CD4-positive, alpha-beta memory T cell (primary cell): ENCODE results near the gene LPCAT1. TPM values are rescaled to one million over a fixed set of nuclear protein-coding genes. Genes with fewer than 3 reads are reported as not detected.
A peak's percentile ranks its signal among the peaks of the same experiment; 100 is the strongest.

Experiments
- CTCF ChIA-PET: fragments of 350-600 bp; sonication (Branson Sonifier 250); formaldehyde crosslinking; loops from one replicate; lab custom pipeline; 2021; ENCODE audit warnings: inconsistent platforms; ENCODE audit not compliant: partially characterized antibody; lab: Charles Lee
- POLR2A ChIA-PET: fragments of 350-600 bp; sonication (Branson Sonifier 250); formaldehyde crosslinking; loops from one replicate; lab custom pipeline; 2021; ENCODE audit not compliant: partially characterized antibody; lab: Charles Lee
- DNase-seq, 5 donors: peaks; one replicate each; pipeline versions ENCODE4 v3.0.0 to v3.0.0-alpha.2; 2020 to 2022; ENCODE audit warnings: mixed read lengths in 1 of 5
- H3K27ac ChIP-seq: one replicate; pipeline ENCODE4 v1.7.0; 2013; ENCODE audit warnings: low read depth, low read length
- H3K27me3 ChIP-seq: 2 replicates; pipeline ENCODE4 v1.7.0; 2013; ENCODE audit warnings: mild to moderate bottlenecking, low read length, moderate library complexity; ENCODE audit not compliant: insufficient read depth
- H3K36me3 ChIP-seq: 2 replicates; pipeline ENCODE4 v1.7.0; 2013; ENCODE audit warnings: mild to moderate bottlenecking, low read length, moderate library complexity; ENCODE audit not compliant: insufficient read depth
- H3K4me1 ChIP-seq: 2 replicates; pipeline ENCODE4 v1.7.0; 2013; ENCODE audit warnings: mild to moderate bottlenecking, low read length, moderate library complexity; ENCODE audit not compliant: insufficient read depth
- H3K4me3 ChIP-seq, 2 donors: one replicate each; pipeline ENCODE4 v1.7.0; 2013; ENCODE audit warnings: low read length in 2 of 2, mild to moderate bottlenecking in 1 of 2
- H3K9me3 ChIP-seq, 2 donors: one replicate each; pipeline ENCODE4 v1.7.0; 2013; ENCODE audit warnings: low read length in 2 of 2, control low read depth in 1 of 2; ENCODE audit not compliant: control insufficient read depth in 1 of 2
- H3K27ac Mint-ChIP-seq, 7 donors: one replicate each; pipeline ENCODE4 v1.8.0; 2020 to 2021; ENCODE audit warnings: mixed read lengths in 7 of 7, mild to moderate bottlenecking in 6 of 7, inconsistent platforms in 3 of 7, moderate library complexity in 3 of 7
- H3K27me3 Mint-ChIP-seq, 2 donors: one replicate each; pipeline ENCODE4 v1.8.0; 2020 to 2021; ENCODE audit warnings: mixed read lengths in 2 of 2
- H3K36me3 Mint-ChIP-seq, 2 donors: one replicate each; pipeline ENCODE4 v1.8.0; 2020 to 2021; ENCODE audit warnings: mixed read lengths in 2 of 2, inconsistent platforms in 1 of 2, mild to moderate bottlenecking in 1 of 2
- H3K4me1 Mint-ChIP-seq, 4 donors: one replicate each; pipeline ENCODE4 v1.8.0; 2020 to 2021; ENCODE audit warnings: mixed read lengths in 4 of 4, mild to moderate bottlenecking in 1 of 4
- H3K4me3 Mint-ChIP-seq, 8 donors: one replicate each; pipeline ENCODE4 v1.8.0; 2020 to 2021; ENCODE audit warnings: mixed read lengths in 8 of 8, mild to moderate bottlenecking in 7 of 8, moderate library complexity in 6 of 8, inconsistent platforms in 3 of 8
- H3K9me3 Mint-ChIP-seq, 8 donors: one replicate each; pipeline ENCODE4 v1.8.0; 2020 to 2021; ENCODE audit warnings: mixed read lengths in 8 of 8, mild to moderate bottlenecking in 5 of 8, inconsistent platforms in 3 of 8, moderate library complexity in 1 of 8
- intact Hi-C: fragments of 100-400 bp; cut with micrococcal nuclease; formaldehyde crosslinking; loops from one replicate; pipeline ENCODE4 v1.15.1; 2023
- polyA plus RNA-seq, 2 donors: library from polyadenylated mRNA; unstranded; fragments of 300-500 nt; fragmentation: Illumina TruSeq; gene quantifications; one replicate each; pipeline ENCODE4 v1.2.3, GENCODE V29; 2021
- total RNA-seq, 2 experiments: library from RNA; stranded (reverse); gene quantifications; one replicate each; pipeline ENCODE4 v1.2.3, GENCODE V29; 2021

Gene LPCAT1
- total and polyA plus RNA-seq, 4 experiments from 2014 or later: 9.0 to 63.6 (median 47.5) TPM

DNA sequence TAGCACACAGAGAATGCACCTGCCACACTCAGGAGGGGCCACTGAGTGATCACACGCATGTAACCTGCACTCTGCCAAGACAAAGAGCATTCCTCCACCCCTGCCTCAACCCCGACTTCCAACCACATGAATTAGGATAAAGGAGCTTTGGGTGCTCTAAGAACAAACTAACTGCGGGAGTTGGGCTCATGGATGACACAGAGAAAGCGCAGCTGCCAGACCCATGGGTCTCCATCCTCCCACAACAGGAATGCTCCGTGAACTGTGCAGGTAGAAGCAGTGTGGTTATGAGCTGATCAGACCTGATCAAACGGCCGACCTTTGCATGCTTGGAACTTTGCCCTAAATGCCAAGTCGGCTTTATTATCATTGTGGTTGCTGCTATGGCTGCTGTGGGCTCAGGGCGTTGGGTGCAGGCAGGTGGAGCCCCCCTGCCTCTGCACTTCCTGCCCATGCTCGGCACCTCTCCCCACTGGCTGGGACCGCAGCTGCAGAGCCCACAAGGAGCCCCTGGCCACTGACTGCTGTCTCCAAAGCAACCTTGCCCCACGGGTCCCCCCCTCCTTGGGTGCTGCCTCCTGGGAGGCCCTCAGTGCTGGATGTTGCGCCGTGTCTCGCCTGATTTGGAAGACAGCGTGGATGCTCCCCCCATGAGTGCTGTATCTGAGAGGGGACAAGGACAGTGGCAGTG is 75.9 kb downstream of the LPCAT1 start:
- Mint-ChIP-seq H3K36me3 (no peaks in the 10 kb centered on the region), H3K4me3 (no peak overlapping the region), H3K4me1 (peaks cover 5 to 6% (median 6%) of the 10 kb centered on the region in 4 donors), H3K27ac (no peak overlapping the region), H3K9me3 (peaks cover 0 to 9% (median 0%) of the 10 kb centered on the region in 8 donors), H3K27me3 (peaks cover 33 to 44% of the 10 kb centered on the region in 2 donors)
- H3K36me3 ChIP-seq: no peaks in the 10 kb centered on the region
- intact Hi-C loops: no loop called here
- H3K27ac ChIP-seq: no peak overlapping the region
- POLR2A ChIA-PET: no interaction called here
- H3K9me3 ChIP-seq: no peaks in the 10 kb centered on the region
- H3K4me3 ChIP-seq: no peak overlapping the region
- CTCF ChIA-PET: no interaction called here
- H3K27me3 ChIP-seq: peaks cover 5% of the 10 kb centered on the region
- no peaks in the 10 kb centered on the region for H3K4me1 ChIP-seq
- DNase-seq: no peak

DNA sequence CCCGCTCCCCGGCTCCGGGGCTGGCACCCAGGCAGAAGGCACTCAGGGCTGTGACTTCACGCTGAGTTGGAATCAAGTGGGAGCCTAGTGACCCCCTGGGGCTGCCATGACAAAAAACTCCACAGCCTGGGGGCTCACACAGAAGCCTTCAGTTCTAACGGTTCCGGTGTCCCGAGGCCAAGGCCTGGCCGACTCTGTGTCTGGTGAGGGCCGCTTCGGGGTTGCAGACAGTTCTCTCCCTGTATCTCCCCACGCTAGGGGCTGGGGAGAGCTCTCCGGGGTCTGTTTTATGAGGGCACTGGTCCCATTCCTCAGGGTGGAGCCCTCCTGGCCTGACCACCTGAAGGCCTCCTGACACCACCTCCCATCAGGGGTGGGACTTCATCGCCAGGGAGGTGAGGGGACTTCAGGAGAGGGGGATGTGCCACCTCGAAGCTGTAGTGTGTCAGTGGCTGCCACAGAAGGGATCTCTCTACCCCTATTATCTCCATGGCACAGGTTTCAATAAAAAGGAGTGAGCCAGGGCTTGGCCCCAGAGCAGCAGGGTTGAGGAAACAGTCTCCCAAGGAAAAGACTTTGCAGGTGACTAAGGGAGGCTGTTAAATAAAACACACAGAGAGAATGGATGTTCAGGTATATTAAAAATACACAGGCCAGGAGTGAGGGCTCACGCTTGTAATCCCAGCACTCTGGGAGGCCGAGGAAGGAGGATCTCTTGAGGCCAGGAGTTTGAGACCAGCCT is 77.0 kb downstream of the LPCAT1 start:
- CTCF ChIA-PET: no interaction called here
- no peak for DNase-seq
- Mint-ChIP-seq H3K9me3 (peaks cover 0 to 3% (median 0%) of the 10 kb centered on the region in 8 donors), H3K27ac (no peak overlapping the region), H3K36me3 (no peaks in the 10 kb centered on the region), H3K4me3 (no peak overlapping the region), H3K27me3 (peaks cover 31 to 44% of the 10 kb centered on the region in 2 donors), H3K4me1 (peaks cover 5 to 6% (median 6%) of the 10 kb centered on the region in 4 donors)
- Histone ChIP-seq H3K4me3 (no peak overlapping the region), H3K36me3 (no peaks in the 10 kb centered on the region), H3K27me3 (peaks cover 5% of the 10 kb centered on the region), H3K27ac (no peak overlapping the region), H3K4me1 (no peaks in the 10 kb centered on the region), H3K9me3 (no peaks in the 10 kb centered on the region)
- POLR2A ChIA-PET: no interaction called here
- intact Hi-C loops: no loop called here

DNA sequence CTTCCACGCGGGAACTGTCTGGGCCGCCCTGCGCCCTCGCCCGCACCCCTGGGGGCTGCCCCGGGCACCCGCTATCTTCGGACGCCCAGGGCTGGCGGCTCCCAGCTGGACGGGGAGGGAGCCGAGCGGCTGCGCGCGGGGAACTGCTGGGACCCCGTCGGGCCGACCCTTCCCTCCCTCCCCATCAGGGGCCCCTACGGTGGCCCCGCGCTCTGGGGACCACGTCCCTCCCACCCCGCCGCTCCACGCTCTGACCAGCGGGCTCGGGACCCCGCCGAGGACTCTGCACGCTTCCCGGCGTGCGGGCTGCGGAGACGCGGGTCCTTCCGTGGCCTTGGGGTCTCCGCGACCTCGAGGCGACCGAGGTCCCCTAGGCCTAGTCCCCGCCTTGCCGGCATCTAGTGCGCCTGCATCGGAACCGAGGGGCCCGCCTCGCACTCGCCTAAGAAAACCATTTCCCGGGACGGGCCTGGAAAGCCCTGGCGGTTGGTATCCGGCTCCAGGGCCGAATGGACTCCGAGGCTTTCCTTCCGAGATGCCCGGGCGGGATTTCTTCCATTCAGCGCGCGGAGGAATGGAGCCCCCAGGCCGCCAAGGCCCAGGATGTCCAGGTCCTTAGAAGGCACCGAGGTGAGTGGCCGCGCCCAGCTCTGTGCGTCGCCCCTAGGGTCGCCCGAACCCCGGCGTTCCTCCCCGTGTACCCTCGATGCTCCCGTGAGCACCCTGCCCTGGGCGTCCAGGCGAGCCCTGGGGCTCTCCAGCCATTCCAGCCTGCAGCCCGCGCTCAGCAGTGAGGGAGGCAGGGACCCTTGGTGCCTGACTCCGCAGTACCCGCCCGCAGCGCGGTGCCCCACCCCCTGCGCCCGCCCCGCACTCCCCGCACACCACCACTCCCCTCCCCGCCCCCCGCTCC is 77.8 kb downstream of the LPCAT1 start:
- no peak overlapping the region for H3K4me3 Mint-ChIP-seq

DNA sequence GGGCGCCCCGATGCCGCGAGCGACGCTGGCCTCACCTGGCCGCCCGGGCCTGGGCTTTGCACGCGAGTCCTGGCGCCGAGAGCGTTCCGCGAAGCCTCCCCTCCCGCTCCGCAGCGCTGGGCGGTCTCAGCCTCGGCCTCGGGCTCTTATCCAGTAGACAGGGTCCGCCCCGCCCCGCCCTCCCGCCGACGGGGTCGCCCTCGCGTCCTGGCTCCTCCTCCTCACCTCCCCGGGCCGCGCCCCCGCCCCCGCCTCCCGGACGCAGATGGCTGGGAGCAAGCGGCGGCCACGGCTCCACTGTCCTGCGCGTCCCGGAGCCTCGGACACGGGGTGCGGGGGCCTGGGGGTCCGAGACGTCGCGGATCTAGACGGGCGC is 78.5 kb downstream of the LPCAT1 start, which contains the start of gene SLC6A3:
Gene SLC6A3 (minus strand): TSS at position 128 of the 376 bp plus-strand sequence. CDS start 2,243 bp downstream, outside the sequence.
- Histone ChIP-seq H3K27ac (no peak within 1 kb of the TSS), H3K36me3 (no peaks in the 10 kb centered on the region), H3K27me3 (peaks cover 5% of the 10 kb centered on the region), H3K4me1 (no peaks in the 10 kb centered on the region), H3K4me3 (no peak within 1 kb of the TSS), H3K9me3 (no peaks in the 10 kb centered on the region)
- peaks cover 0 to 9% (median 2%) of the 10 kb centered on the region in 8 donors for H3K9me3 Mint-ChIP-seq
- H3K4me3 Mint-ChIP-seq: peak within 1 kb of the TSS in 3 of 8 donors; percentile 21 to 57 (median 37)
- no peaks in the 10 kb centered on the region for H3K36me3 Mint-ChIP-seq
- no peak for DNase-seq
- ChIA-PET POLR2A (no interaction called here), CTCF (no interaction called here)
- intact Hi-C loops: no loop called here
- no peak within 1 kb of the TSS for H3K27ac Mint-ChIP-seq
- H3K4me1 Mint-ChIP-seq: peaks cover 5 to 6% (median 6%) of the 10 kb centered on the region in 4 donors
- peaks cover 30 to 40% of the 10 kb centered on the region in 2 donors for H3K27me3 Mint-ChIP-seq

More for the DNA sequence above, 77.8 kb downstream of the LPCAT1 start:
- H3K27me3 ChIP-seq: peaks cover 5% of the 10 kb centered on the region
- CTCF ChIA-PET: no interaction called here
- no peak overlapping the region for H3K27ac ChIP-seq
- H3K27me3 Mint-ChIP-seq: peaks cover 30 to 41% of the 10 kb centered on the region in 2 donors
- no peak for DNase-seq
- H3K4me1 Mint-ChIP-seq: peaks cover 5 to 6% (median 6%) of the 10 kb centered on the region in 4 donors
- H3K4me1 ChIP-seq: no peaks in the 10 kb centered on the region
- peaks cover 0 to 4% (median 0%) of the 10 kb centered on the region in 8 donors for H3K9me3 Mint-ChIP-seq
- H3K9me3 ChIP-seq: no peaks in the 10 kb centered on the region
- no peak overlapping the region for H3K4me3 ChIP-seq
- POLR2A ChIA-PET: no interaction called here
- H3K36me3 ChIP-seq: no peaks in the 10 kb centered on the region
- H3K27ac Mint-ChIP-seq: no peak overlapping the region
- no peaks in the 10 kb centered on the region for H3K36me3 Mint-ChIP-seq
- intact Hi-C loops: no loop called here

DNA sequence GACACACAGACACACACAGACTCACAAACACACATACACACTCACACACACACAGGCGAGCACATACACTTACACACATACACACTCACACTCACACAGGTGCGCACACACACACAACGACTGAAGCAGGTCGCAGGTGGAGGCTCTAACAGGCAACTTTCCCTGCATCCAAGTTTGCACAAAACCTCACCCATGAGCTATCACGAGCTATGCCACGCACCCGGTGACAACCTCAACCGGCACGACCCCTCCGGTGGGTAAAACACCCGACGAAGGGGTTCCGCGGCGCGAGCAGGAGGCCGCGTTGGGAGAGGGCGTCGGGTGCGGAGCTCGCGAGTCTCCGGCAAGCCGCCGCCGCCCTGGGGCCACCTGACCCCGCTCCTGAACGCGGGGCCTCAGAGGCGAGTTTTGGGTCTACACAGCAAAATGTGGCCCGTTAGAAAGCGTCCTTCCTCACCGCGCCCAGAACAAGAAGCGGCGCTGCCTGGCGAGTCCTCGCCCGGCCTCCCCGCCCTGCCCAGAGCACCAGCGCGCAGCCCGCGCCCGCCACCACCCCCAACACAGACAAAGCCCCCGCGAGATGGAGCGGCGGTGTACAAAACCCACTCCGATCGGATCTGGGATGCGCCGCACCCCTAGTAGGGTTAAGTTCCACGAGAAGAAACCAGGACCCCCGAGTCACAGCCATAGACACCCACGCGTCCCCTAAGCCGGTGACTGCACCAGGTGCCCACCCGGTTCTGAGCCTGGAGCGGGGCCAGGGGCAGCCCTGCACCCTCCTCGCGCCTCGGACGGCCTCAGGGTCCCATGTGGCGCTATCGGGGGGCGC is 79.2 kb downstream of the LPCAT1 start:
- Histone ChIP-seq H3K9me3 (no peaks in the 10 kb centered on the region), H3K36me3 (no peaks in the 10 kb centered on the region), H3K27me3 (peaks cover 5% of the 10 kb centered on the region), H3K4me3 (no peak overlapping the region), H3K27ac (no peak overlapping the region), H3K4me1 (no peaks in the 10 kb centered on the region)
- H3K9me3 Mint-ChIP-seq: peaks cover 4 to 12% (median 6%) of the 10 kb centered on the region in 8 donors
- ChIA-PET POLR2A (no interaction called here), CTCF (no interaction called here)
- DNase-seq: no peak
- intact Hi-C loops: no loop called here
- peaks cover 5 to 6% (median 6%) of the 10 kb centered on the region in 4 donors for H3K4me1 Mint-ChIP-seq
- no peak overlapping the region for H3K27ac Mint-ChIP-seq
- H3K27me3 Mint-ChIP-seq: peaks cover 30 to 43% of the 10 kb centered on the region in 2 donors
- H3K4me3 Mint-ChIP-seq: peak overlapping the region in 3 of 8 donors; percentile 21 to 57 (median 37)
- H3K36me3 Mint-ChIP-seq: no peaks in the 10 kb centered on the region

DNA sequence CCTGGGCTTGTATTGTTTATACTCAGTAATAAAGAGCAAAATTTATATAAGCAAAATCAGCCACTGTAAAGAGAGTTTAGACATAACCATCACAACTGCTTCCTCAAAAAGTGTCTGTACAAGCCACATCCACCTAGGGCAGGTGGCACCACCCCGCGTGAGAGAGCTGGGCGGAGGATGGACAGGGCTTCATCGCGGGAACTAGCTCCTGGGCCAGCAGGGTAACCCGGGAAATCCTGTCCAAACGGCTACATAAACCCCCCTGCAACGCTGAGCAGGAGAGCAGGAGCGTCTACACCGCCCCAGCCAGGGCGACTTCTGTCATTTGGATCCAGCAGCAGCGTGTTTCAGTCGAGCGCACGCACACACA is 79.8 kb downstream of the LPCAT1 start:
- Histone ChIP-seq H3K27me3 (peaks cover 5% of the 10 kb centered on the region), H3K4me3 (no peak overlapping the region), H3K9me3 (no peaks in the 10 kb centered on the region), H3K27ac (no peak overlapping the region), H3K4me1 (no peaks in the 10 kb centered on the region), H3K36me3 (no peaks in the 10 kb centered on the region)
- DNase-seq: no peak
- Mint-ChIP-seq H3K27me3 (peaks cover 30 to 40% of the 10 kb centered on the region in 2 donors), H3K27ac (no peak overlapping the region), H3K9me3 (peaks cover 4 to 12% (median 6%) of the 10 kb centered on the region in 8 donors), H3K36me3 (no peaks in the 10 kb centered on the region), H3K4me3 (peak overlapping the region in 2 of 8 donors; percentile 37 to 57), H3K4me1 (peaks cover 5 to 6% (median 6%) of the 10 kb centered on the region in 4 donors)
- CTCF ChIA-PET: no interaction called here
- POLR2A ChIA-PET: no interaction called here
- intact Hi-C loops: no loop called here
